HG03103 (cell line): ENCODE results near the gene ATRIP.
"Not testable (repeated sequence)": the region's sequence is repeated elsewhere in the genome, so short reads cannot be mapped to it uniquely, and the experiment has no call there.

Source experiments
- ATAC-seq: cut with Tn5 transposase; IDR thresholded peaks from one replicate; pipeline ENCODE4 v1.9.1; 2021; ENCODE audit warnings: low read depth; ENCODE audit not compliant: unreplicated experiment

Gene ATRIP

DNA sequence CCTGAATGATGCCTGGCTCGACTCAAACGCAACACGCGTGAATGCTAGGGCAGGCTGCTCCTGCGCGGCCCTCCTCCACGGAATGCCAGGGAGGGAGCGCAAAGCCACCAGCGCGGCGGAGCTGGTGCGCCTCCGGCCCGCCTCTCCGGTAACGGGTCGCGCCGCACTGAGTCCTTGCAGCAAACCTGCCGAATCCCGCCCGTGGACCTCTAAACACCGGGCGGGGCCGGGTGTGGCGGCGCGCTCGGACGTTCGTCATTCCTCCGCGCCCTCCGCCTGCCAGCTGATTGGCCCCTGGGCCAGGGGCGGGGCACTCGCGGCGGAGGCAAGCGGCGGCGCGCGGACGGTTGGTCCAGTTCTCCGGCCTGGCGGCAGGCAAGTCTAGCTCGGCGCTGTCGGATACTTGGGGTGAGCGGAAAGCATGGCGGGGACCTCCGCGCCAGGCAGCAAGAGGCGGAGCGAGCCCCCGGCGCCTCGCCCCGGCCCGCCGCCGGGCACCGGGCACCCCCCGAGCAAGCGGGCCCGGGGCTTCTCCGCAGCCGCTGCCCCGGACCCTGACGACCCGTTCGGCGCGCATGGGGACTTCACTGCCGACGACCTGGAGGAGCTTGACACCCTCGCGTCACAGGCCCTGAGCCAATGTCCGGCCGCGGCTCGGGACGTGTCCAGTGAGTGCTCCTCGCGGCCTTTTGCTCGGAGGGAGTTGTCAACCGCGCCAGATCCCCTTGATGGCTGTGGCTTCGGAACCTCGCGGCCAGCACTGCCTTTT is at the start of gene ATRIP:
Gene ATRIP, plus strand, starts transcription at position 313 of the 769 bp plus-strand sequence. Its CDS starts 109 bp downstream, at position 422.
- peak; percentile 75 for ATAC-seq

DNA sequence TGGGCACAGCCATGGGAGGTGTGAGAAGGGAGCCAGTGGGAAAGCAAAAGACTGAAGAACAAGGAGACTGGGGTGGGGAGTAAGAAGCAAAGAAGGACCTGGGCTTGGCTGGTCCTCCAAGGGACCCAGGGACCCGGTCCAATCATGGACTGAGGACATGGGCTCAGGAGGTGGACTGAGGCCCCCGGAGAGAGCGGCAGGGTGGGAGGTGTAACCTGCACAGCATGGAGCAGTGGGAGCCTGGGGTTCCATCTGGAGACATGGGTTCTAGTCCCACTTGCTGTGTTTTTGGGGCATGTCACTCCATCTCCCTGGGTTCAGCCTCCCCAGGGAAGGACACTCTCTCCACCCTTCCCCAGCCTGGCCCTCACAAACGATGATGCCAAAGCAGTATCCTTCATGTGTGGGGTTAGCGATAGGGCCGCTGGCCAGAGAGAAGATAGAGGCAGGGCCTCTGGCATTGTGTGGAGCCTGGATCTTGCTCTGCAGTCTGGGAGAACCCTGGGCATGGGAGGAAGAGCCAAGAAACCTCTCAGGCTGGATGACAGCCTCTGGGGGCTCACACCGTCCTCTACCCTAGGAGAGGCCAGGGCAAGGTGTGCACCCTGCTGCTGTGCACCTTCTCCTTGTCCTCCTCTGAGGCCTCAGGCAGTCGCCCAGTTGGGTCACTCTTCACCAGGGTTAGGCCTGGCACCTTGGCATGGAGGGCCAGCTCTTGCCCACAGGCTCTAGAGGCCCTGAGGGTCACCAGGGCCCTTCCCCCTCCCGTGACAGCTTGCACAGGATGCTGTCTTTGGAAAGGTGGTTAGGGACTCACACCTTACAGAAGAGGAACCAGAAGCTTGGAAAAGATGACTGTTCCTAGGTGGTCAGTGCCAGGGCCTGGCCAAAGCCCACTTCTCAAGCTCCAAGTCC is 48.5 kb upstream of the ATRIP start:
- ATAC-seq = no peak

DNA sequence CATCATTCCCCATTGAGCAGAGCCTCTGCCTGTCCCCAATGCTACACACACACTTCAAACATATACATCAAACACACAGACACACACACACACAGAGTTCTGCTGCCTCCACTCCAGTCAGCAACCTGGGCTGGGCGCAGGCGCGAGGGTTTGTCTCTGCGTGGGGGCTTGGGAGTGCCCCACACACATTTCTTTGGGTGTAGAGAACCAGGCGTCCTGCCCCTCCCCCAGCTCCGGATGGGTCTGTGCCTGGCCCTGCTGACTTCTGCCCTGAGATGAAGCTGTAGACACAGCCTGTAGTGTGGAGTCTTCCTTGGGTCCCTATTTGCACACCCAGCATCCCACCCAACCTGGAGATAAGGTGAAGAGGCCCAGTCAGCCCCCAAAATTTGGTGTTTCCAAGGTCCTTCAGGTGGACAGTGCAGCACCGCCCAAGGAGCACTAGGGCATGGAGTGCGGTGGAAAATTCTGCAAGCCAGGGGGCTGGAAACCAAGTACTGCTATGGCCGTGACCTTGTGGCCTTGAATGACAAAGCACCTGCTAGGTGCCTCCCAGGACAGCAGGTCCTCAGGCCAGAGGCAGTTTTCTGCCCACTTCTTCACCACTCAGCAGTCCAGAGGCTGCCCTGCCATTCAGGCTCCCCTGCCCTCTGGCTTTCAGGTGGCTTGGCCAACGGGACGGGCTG is 47.7 kb upstream of the ATRIP start:
- ATAC-seq = no peak

DNA sequence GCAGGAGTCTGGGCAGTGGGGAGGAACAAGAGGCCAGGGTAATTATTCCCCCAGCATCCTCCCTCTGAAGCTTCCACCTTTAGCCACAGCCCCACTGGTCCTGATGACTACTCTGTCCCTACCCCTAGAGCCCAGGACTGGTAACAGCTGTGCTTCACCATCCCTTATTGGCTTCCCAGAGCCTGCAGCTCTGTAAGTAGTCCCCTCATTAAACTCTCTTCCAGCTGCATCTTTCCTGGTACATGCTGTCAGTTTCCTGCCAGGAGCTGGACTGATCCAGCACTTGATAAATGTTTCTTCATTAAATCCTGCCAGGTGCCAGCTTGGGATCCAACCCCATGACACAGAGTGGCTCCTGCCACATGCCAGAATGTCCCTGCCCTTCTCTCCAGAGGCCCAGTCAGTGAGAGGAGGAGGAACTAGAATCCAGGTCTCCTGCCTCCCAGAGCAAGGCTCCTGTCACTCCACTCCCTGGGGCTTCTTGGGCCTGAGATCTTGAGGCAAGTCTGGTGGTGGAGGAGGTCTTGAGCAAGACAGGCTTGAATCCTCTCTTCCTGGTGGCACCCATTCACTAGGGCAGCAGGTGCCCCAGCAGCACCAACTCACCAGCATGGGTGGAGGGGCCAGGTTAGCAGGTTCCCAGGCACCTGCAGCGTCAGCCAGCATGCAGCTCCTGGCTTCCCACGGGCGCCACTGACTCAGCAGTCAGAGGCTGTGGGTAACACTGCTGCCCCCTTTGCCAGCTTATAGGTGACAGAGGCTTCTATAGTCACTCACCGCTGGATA is 47.0 kb upstream of the ATRIP start:
- ATAC-seq = no peak

DNA sequence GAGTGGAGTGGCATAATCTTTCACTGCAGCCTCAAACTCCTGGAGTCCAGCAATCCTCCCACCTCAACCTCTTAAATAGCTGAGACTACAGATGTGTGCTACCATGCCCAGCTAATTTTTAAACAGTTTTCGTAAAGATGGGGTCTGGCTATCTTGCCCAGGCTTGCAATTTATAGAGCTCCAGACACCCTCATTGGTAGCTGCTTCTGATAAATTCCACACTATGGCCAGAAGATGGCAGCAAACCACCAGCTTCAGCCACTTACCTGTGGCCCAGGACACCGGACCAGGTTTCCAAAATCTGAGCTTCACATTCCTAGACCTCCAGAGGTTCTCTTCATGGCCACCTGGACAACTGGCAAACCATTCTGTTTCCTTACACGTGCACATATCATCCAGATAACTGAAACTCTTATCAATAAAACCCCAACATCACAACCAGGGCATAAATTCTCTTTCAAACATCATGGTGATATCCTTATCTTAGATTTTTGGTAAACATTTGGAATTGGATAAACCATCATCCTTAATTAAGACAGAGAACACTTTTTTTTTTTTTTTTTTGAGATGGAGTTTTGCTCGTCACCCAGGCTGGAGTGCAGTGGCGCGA is 45.6 kb upstream of the ATRIP start:
- no peak for ATAC-seq

GRCh38 chr3:48401434-48401901 is 45.1 kb upstream of the ATRIP start:
- not testable (repeated sequence) for ATAC-seq

- ATAC-seq = no peak
Observed at GRCh38 chr3:48402281-48402732, 44.2 kb upstream of the ATRIP start.

- no peak for ATAC-seq
Observed at GRCh38 chr3:48402907-48403306, 43.6 kb upstream of the ATRIP start.

- ATAC-seq = no peak
Observed at GRCh38 chr3:48403533-48404439, 42.8 kb upstream of the ATRIP start.

- ATAC-seq = no peak
Observed at GRCh38 chr3:48404440-48405342, 41.8 kb upstream of the ATRIP start.

DNA sequence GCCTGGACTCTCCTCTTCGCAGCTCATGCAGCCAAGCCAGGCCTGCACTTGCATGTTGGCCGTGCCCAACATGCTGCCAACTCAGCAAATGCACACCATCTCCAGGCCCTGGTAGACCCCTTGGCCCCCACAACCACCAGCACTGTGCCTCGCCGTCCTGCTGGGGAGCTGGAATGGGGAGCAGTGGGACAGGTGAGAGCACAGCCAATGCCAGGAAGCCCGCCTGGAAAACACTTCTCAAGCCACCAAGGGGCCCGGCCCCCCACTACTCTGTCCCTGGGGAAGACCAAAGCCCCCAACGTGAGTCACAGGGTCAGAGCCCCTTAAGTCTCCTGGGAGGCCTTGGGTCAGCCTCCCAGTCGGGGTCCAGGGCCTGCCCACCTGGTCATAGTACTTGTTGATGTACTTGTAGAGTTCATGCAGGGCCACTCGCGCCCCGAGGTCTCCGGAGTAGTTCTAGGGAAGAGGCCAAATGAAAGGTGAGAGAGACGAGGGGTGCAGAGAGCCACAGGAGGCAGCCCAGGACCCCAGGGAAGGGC is 41.1 kb upstream of the ATRIP start:
- ATAC-seq = no peak

GRCh38 chr3:48405971-48406370 is 40.6 kb upstream of the ATRIP start:
- ATAC-seq = no peak

DNA sequence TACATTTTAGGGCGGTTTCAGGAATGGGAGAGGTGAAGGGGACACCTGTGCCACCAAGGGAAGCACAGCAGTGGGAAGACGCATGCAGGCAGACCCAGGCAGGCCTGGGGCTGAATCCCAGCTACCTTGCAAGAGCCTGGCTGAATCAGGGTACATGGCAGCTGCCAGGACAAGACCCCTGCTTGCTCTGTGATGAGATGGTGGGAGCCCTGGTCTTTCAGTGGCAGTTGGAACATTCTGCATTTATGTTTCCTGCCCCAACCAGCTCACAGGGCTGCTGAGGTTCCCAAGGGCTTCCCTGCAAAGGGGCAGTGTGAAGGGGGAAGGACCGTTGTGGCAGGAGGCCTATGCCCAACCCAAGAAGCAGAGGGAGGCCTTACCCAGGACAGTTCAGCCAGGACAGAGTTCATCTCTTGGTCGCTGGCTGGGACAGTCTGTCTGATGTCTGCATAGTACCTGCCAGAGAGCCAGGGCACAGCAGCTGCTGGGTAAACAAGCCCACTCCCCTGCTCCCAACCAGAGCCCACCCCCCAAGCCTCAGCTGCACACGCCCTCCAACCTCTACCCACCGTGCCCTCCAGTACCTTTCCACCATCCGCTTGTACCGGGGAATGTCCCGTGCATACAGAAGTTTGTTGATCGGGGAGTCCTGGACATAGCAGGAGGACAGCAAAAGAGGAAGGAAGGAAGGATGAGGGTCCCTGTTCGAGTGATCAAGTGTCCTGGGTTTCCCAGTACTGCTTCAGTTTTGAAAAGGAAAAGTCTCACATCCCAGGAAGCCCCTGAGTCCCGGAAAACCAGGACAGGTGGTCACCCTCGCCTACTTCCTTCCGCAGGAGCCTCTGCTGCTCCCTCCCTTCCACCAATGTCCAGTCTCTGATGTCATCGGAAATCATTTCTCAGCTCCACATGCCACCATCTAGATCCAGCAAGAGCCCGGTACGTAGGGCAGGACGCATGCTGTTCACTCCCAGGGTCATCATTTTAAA is 39.8 kb upstream of the ATRIP start:
- ATAC-seq = no peak

DNA sequence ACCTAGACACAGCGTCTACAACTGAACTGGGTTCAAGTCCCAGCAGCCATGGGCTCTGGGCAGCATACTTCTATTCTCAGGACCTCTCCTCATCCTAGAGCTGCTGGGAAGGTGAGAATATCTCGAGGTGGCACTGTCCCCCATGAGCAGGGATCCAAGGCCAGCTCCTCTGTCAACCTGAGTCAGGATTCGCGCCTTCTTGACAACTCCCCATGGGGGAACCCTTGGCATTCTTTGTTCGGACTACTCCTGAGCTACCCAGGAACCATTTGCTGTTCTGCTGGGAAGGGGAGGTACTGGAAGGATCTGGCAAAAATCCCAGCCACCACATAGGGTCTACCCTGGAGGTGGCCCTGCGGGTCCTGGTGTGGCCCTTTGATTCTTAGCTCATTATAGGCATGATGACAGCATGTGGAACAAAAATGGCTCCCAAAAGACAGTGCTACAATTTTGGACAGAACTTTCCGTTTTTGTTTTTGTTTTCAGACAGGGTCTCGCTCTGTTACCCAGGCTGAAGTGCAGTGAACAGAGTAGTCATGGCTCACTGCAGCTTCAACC is 38.9 kb upstream of the ATRIP start:
- ATAC-seq = no peak

- no peak for ATAC-seq
Observed at GRCh38 chr3:48408823-48409281, 37.7 kb upstream of the ATRIP start.
